ENCODE measurements around the gene NOP58.

- TF ChIP-seq CTCF (IDR thresholded peaks at IDR 0.05; ENCODE audit: insufficient read depth, low read length, poor library complexity, severe bottlenecking) (no peak), EZH2phosphoT487 (conservative IDR thresholded peaks at IDR 0.05; ENCODE audit: low read length) (no peak)
Measured at GRCh38 chr2:202249521-202250253, 15.9 kb upstream of the NOP58 start.

Data from SU-DHL-6 (cell line).